ENCODE results near the gene TSEN34. TPM values are rescaled to one million over a fixed set of nuclear protein-coding genes. Genes with fewer than 3 reads are reported as not detected.
"Not testable (repeated sequence)": the region's sequence is repeated elsewhere in the genome, so short reads cannot be mapped to it uniquely, and the experiment has no call there.

Gene TSEN34
- total RNA-seq, 1 experiment from 2014 or later, result 64.7 TPM

DNA sequence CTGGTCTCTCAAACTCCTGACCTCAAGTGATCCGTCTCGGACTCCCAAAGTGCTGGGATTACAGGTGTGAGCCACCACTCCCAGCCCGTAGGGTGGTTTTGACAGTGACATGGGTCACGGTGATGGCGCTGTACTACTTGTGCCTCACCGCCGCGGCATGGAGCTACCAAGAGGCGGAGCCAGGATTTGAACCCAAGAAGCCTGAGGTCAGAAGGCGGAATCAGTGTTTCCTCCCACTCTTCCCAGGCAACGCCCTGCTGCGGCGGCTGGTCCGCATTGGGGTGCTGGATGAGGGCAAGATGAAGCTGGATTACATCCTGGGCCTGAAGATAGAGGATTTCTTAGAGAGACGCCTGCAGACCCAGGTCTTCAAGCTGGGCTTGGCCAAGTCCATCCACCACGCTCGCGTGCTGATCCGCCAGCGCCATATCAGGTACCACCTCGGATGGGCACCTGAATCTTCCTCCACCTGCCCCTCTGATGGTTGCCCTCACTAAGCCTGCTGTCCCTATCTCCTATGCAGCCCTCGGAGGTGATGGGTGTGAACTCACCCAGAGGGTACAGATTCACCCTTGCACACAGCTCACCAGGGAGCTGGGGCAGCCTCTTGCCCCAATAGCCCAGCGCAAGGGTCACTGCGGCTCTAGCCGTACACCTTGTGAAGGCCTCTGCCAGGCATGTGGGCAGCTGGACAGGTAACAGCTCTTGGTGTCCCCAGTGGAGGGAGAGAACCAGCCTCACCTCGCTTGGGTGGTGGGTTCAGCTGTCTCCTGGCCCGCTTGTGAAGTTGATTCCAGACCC is 15.1 kb downstream of the TSEN34 start:
- DNase-seq (ENCODE audit: low spot score), result no peak
- BruUV-seq (replicated peaks), result no TSS peak
- H3K36me3 ChIP-seq (ENCODE audit: insufficient read depth, low read length, poor library complexity, severe bottlenecking), result peaks cover 74% of the 10 kb centered on the region
- peak overlapping the region; percentile 21 for H3K27ac ChIP-seq (ENCODE audit: low read depth, low read length, poor library complexity, severe bottlenecking)
- no peaks in the 10 kb centered on the region for H3K9me3 ChIP-seq (ENCODE audit: low read depth, low read length, poor library complexity, severe bottlenecking)
- ChIA-PET CTCF (no interaction called here), POLR2A (ENCODE audit: low non-redundant PET) (interaction anchor here (1.6 kb wide), 1 partner anchor 17 kb away, joined by 6 read pairs; the partner anchor contains the start of gene MBOAT7)
- no peak for TF ChIP-seq CTCF (conservative IDR thresholded peaks at IDR 0.05; ENCODE audit: low read depth, low read length)
- no peak for TF ChIP-seq EZH2 (IDR thresholded peaks at IDR 0.05; ENCODE audit: borderline replicate concordance, low read depth, low read length, poor library complexity, severe bottlenecking)
- H3K27me3 ChIP-seq (replicated peaks; ENCODE audit: insufficient read depth, low read depth, low read length, poor library complexity), result no peaks in the 10 kb centered on the region
- intact Hi-C loops (cut with micrococcal nuclease; ENCODE audit: unreplicated experiment), result no loop called here
- peaks cover 57% of the 10 kb centered on the region for H3K4me1 ChIP-seq (ENCODE audit: insufficient read depth, low read length, poor library complexity, severe bottlenecking)
- H3K4me3 ChIP-seq (ENCODE audit: low read depth, low read length, poor library complexity, severe bottlenecking), result no peak overlapping the region

DNA sequence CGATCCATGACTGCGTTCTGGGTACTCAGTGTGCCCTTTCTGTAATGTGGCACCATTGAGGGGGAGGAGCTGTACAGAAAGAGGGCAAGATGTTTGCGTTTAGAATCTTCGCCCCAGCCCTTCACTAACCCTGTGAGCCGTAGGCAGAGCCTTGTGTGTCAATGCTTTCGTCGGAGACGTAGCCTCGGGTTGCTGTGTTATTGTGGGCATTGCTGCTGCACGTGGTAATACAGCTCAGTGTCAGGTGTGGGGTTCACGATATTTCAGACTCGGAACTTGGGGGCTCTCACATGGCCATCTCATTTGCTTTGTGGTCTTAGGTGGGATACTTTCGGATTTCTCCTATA is 15.7 kb downstream of the TSEN34 start:
- intact Hi-C loops (cut with micrococcal nuclease; ENCODE audit: unreplicated experiment), result no loop called here
- Histone ChIP-seq H3K9me3 (ENCODE audit: low read depth, low read length, poor library complexity, severe bottlenecking) (no peaks in the 10 kb centered on the region), H3K4me1 (ENCODE audit: insufficient read depth, low read length, poor library complexity, severe bottlenecking) (peaks cover 52% of the 10 kb centered on the region), H3K27ac (ENCODE audit: low read depth, low read length, poor library complexity, severe bottlenecking) (peak overlapping the region; percentile 21), H3K4me3 (ENCODE audit: low read depth, low read length, poor library complexity, severe bottlenecking) (no peak overlapping the region), H3K36me3 (ENCODE audit: insufficient read depth, low read length, poor library complexity, severe bottlenecking) (peaks cover 69% of the 10 kb centered on the region), H3K27me3 (replicated peaks; ENCODE audit: insufficient read depth, low read depth, low read length, poor library complexity) (no peaks in the 10 kb centered on the region)
- no TSS peak for BruUV-seq (replicated peaks)
- DNase-seq (ENCODE audit: low spot score), result no peak
- POLR2A ChIA-PET (ENCODE audit: low non-redundant PET), result interaction anchor here (1.6 kb wide), 1 partner anchor 17 kb away, joined by 6 read pairs; the partner anchor contains the start of gene MBOAT7
- CTCF ChIA-PET, result no interaction called here
- TF ChIP-seq EZH2 (IDR thresholded peaks at IDR 0.05; ENCODE audit: borderline replicate concordance, low read depth, low read length, poor library complexity, severe bottlenecking) (no peak), CTCF (conservative IDR thresholded peaks at IDR 0.05; ENCODE audit: low read depth, low read length) (no peak)

DNA sequence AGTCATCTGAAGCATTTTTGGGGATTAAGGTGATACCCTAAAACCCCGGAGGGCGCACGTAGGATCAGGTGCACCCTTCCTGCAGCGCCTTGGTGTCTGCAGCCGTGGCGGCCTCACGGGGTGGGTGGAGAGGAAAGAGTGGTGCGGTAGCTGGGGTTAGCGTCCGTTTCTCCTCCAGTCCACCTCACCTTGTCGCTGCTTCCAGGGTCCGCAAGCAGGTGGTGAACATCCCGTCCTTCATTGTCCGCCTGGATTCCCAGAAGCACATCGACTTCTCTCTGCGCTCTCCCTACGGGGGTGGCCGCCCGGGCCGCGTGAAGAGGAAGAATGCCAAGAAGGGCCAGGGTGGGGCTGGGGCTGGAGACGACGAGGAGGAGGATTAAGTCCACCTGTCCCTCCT is 16.1 kb downstream of the TSEN34 start:
- BruUV-seq (replicated peaks); H3K9me3 ChIP-seq (ENCODE audit: low read depth, low read length, poor library complexity, severe bottlenecking); CTCF ChIA-PET; H3K27me3 ChIP-seq (replicated peaks; ENCODE audit: insufficient read depth, low read depth, low read length, poor library complexity); intact Hi-C loops (cut with micrococcal nuclease; ENCODE audit: unreplicated experiment); H3K27ac ChIP-seq (ENCODE audit: low read depth, low read length, poor library complexity, severe bottlenecking); H3K4me3 ChIP-seq (ENCODE audit: low read depth, low read length, poor library complexity, severe bottlenecking); DNase-seq (ENCODE audit: low spot score); POLR2A ChIA-PET (ENCODE audit: low non-redundant PET): not testable (repeated sequence)
- H3K36me3 ChIP-seq (ENCODE audit: insufficient read depth, low read length, poor library complexity, severe bottlenecking), result peaks cover 65% of the 10 kb centered on the region
- H3K4me1 ChIP-seq (ENCODE audit: insufficient read depth, low read length, poor library complexity, severe bottlenecking), result peaks cover 49% of the 10 kb centered on the region

DNA sequence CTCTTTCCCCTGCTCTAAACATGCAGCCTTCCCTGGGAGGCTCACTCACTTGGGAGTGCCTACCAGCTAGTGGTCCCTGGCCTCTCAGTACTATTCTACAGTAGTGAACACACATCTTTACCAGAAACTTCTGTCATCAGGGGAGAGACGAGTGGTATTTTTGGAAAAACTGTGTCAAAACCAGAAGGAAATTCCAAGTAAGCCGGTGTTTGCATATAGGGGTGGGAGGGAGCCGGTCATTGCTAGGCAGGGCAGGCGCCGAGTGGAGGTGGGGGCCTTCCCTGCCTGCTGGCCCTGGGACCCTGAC is 16.5 kb downstream of the TSEN34 start:
- POLR2A ChIA-PET (ENCODE audit: low non-redundant PET), result interaction anchor here (0.6 kb wide), 1 partner anchor 708 kb away, joined by 7 read pairs; no protein-coding TSS in a partner anchor
- no peak overlapping the region for H3K4me3 ChIP-seq (ENCODE audit: low read depth, low read length, poor library complexity, severe bottlenecking)
- H3K9me3 ChIP-seq (ENCODE audit: low read depth, low read length, poor library complexity, severe bottlenecking), result no peaks in the 10 kb centered on the region
- DNase-seq (ENCODE audit: low spot score), result no peak
- H3K36me3 ChIP-seq (ENCODE audit: insufficient read depth, low read length, poor library complexity, severe bottlenecking), result peaks cover 61% of the 10 kb centered on the region
- TF ChIP-seq EZH2 (IDR thresholded peaks at IDR 0.05; ENCODE audit: borderline replicate concordance, low read depth, low read length, poor library complexity, severe bottlenecking) (no peak), CTCF (conservative IDR thresholded peaks at IDR 0.05; ENCODE audit: low read depth, low read length) (no peak)
- CTCF ChIA-PET, result no interaction called here
- no peaks in the 10 kb centered on the region for H3K27me3 ChIP-seq (replicated peaks; ENCODE audit: insufficient read depth, low read depth, low read length, poor library complexity)
- peak overlapping the region; percentile 13 for H3K27ac ChIP-seq (ENCODE audit: low read depth, low read length, poor library complexity, severe bottlenecking)
- H3K4me1 ChIP-seq (ENCODE audit: insufficient read depth, low read length, poor library complexity, severe bottlenecking), result peaks cover 44% of the 10 kb centered on the region
- intact Hi-C loops (cut with micrococcal nuclease; ENCODE audit: unreplicated experiment), result no loop called here
- no TSS peak for BruUV-seq (replicated peaks)
